Retinal pigment epithelial cell (primary cell): ENCODE results near the gene IL1RL1.

Experiments
- DNase-seq: peaks from one replicate; pipeline ENCODE4 v3.0.0-alpha.2; 2010; ENCODE audit warnings: low read depth
- H3K4me3 ChIP-seq: 2 replicates; pipeline ENCODE4 v1.5.1; 2011; ENCODE audit warnings: mild to moderate bottlenecking, low read length, control low read depth, moderate library complexity
- TF ChIP-seq, protein P1 (sequence below): conservative IDR thresholded peaks from 2 replicates; pipeline ENCODE4 v1.5.1; 2011; ENCODE audit warnings: low read depth, low read length, control low read depth, inconsistent platforms

Gene IL1RL1

GRCh38 chr2:102335871-102336366 lies 24.6 kb downstream of the IL1RL1 start:
- TF ChIP-seq, protein P1, sequence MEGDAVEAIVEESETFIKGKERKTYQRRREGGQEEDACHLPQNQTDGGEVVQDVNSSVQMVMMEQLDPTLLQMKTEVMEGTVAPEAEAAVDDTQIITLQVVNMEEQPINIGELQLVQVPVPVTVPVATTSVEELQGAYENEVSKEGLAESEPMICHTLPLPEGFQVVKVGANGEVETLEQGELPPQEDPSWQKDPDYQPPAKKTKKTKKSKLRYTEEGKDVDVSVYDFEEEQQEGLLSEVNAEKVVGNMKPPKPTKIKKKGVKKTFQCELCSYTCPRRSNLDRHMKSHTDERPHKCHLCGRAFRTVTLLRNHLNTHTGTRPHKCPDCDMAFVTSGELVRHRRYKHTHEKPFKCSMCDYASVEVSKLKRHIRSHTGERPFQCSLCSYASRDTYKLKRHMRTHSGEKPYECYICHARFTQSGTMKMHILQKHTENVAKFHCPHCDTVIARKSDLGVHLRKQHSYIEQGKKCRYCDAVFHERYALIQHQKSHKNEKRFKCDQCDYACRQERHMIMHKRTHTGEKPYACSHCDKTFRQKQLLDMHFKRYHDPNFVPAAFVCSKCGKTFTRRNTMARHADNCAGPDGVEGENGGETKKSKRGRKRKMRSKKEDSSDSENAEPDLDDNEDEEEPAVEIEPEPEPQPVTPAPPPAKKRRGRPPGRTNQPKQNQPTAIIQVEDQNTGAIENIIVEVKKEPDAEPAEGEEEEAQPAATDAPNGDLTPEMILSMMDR: no peak
- no peak for DNase-seq
- H3K4me3 ChIP-seq: no peak overlapping the region

DNA sequence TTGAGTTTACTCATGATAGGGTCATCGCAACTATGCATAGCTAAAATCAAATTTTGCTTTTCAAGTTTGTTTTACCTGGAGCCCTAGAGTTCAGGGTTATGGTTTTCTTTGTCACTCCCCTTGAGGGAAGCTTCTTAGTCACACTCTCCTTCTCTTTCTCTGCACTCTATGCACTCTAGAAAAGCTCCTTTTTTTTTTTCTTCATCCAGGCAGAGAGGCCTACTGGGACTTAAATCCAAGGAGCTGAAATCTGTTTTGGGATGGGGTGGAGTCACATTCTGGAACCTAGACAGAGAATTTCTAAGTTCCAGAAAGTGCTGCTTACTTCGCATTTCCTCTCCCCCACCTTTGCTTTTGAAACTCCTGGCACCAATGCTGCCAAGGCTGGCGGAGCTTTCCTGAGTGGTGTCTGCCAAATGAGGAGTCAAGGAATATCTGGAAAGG lies 25.2 kb downstream of the IL1RL1 start:
- TF ChIP-seq, protein P1: no peak
- DNase-seq: no peak
- no peak overlapping the region for H3K4me3 ChIP-seq

- TF ChIP-seq, protein P1: no peak
- no peak for DNase-seq
- no peak overlapping the region for H3K4me3 ChIP-seq
These were observed 25.6 kb downstream of the IL1RL1 start for GRCh38 chr2:102337012-102337411.

- DNase-seq: no peak
- H3K4me3 ChIP-seq: no peak overlapping the region
- TF ChIP-seq, protein P1: no peak
These were observed 26.4 kb downstream of the IL1RL1 start for GRCh38 chr2:102337481-102338386.

GRCh38 chr2:102340778-102341177 lies 29.4 kb downstream of the IL1RL1 start:
- no peak overlapping the region for H3K4me3 ChIP-seq
- TF ChIP-seq, protein P1: no peak
- no peak for DNase-seq

GRCh38 chr2:102342888-102343287 lies 31.5 kb downstream of the IL1RL1 start:
- DNase-seq: no peak
- TF ChIP-seq, protein P1: no peak
- H3K4me3 ChIP-seq: no peak overlapping the region

- TF ChIP-seq, protein P1: no peak
- DNase-seq: no peak
- H3K4me3 ChIP-seq: no peak overlapping the region
These were observed 33.0 kb downstream of the IL1RL1 start for GRCh38 chr2:102344397-102344796.
